GM21576 (cell line): ENCODE measurements around the gene PITRM1.
"Not testable (repeated sequence)": the region's sequence is repeated elsewhere in the genome, so short reads cannot be mapped to it uniquely, and the experiment has no call there.

Experiments used
- ATAC-seq: cut with Tn5 transposase; IDR thresholded peaks from one replicate; pipeline ENCODE4 v1.9.1; 2021; ENCODE audit warnings: mild to moderate bottlenecking, moderate library complexity; ENCODE audit not compliant: unreplicated experiment

Gene PITRM1

DNA sequence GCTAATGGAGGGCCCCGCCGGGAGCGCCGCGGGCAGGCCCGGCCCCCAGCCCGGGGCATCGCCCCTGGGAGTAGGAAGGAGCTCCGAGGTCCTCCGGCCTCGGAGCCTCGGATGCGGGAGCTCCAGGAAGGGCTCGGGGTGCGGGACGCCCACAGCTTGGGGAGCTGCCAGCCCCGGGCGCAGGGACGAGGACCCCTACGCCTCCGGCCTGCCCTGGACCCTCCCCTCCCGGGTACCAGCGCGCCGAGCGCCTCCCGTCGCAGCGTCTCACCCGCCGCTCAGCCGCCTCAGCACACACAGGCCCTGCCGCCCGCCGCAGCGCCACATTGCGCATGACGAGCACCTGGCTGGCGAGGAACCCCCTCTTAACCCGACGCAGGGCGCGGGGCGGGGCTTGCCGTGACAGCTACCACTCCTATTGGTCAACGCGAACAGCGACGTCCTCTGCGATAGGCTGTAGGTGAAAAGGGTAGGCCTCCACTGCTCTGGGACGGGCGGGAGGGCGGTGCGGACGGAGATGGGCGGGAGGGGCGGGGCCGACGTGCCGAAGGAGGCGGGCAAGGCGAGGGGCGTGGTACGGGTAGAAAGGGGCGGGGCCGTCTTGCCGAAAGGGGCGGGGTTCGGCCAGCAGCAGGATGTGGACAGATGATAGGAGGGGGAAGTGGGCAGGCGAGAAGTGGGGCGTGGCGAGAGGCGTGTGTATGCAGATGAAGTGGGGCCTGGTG lies at the start of gene PITRM1:
PITRM1 (minus strand) TSS at position 337 of the 725 bp plus-strand sequence; CDS start at position 327, 10 bp downstream.
- peak; percentile 95 for ATAC-seq

GRCh38 chr10:3222068-3222467 lies 49.5 kb upstream of the PITRM1 start:
- ATAC-seq: no peak

DNA sequence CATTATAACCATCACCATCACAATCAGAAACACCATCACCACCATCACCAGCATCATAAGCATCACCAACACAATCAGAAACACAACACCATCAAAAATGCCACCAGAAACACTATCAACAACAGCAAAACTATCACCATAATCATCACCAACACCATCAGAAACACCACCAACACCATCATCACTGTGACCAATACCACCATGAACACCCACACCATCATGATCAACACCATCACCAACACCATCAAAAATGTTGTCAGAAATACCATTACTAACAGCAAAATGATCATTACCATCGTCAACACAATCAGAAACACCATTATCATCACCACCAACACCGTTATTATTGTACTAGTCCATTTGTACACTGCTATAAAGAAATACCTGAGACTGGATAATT lies 49.0 kb upstream of the PITRM1 start:
- not testable (repeated sequence) for ATAC-seq

DNA sequence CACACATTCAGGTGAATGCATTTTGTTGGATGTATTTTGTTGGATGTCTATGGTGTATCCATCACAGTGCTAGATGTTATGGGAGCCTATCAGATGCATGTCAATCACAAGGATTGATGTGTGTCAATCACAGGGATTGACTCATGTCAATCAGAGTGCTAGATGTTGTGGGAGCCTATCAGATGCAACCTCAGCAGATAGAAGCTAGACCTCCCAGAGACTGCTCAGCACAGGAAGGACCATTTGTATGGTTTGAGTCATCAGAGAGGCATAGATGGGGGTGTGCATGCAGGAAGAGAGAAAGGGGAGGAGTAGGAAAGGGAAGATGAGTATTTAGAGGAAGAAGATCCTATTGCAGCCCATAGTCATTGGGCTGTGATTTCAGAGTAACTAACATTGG lies 48.3 kb upstream of the PITRM1 start:
- no peak for ATAC-seq

GRCh38 chr10:3219021-3219628 lies 46.5 kb upstream of the PITRM1 start:
- ATAC-seq: not testable (repeated sequence)

DNA sequence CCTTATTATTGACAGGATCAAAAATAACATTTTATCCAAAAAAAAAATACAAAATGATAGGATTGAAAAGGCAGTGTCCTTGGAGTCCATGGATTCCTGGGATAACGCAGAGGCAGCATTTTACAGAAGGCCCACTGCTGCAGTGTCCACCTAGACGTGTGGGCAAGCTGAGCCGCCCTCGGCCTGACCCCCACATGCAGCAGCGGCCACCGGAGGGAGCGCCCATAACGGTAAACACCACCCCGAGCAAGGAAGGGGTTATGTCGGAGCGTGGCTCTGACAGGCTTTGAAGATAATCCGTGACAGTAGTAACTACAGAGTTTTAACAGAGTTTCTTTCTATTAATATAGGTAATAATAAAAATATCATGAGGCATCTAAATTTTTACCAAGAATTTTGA lies 45.3 kb upstream of the PITRM1 start:
- ATAC-seq: no peak

GRCh38 chr10:3217301-3217700 lies 44.7 kb upstream of the PITRM1 start:
- ATAC-seq: no peak

- no peak for ATAC-seq
Observed at GRCh38 chr10:3215153-3215775, 42.7 kb upstream of the PITRM1 start.

DNA sequence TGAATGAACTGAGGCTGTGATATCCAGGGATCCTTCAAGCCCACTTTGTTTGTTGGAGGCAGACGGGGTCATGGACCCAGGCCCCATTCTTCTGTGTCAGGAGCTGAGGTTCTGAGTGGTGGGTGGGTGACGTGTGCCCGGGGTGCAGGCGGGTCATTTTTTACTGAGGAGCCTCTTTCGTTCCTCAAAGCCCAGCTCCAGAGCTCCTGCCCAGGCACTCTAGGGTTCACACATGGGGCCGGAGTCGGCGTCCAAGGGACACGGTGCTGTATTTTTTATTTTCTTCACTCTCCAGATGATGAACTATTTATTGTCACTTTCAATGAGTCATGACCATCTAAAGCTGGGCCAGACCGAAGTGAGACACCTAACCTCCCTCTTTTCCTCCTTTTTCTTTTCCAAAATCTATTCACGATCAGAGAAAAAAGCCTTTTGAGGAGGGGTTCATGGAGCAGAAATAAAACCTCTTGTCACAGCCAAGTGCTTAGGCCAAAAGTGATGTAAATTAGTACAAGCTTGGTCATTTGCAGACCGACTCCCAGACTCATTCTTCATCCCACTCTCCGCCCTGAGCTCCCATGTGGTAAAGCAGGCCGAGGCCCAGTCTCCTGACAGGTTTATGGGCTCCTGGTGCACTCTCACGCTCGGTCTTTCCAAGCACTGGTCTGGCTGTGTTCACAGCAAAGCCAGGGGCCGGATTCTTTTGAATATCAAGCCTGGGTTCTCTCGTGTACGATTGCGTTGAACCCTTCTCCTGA lies 41.4 kb upstream of the PITRM1 start:
- ATAC-seq: no peak

DNA sequence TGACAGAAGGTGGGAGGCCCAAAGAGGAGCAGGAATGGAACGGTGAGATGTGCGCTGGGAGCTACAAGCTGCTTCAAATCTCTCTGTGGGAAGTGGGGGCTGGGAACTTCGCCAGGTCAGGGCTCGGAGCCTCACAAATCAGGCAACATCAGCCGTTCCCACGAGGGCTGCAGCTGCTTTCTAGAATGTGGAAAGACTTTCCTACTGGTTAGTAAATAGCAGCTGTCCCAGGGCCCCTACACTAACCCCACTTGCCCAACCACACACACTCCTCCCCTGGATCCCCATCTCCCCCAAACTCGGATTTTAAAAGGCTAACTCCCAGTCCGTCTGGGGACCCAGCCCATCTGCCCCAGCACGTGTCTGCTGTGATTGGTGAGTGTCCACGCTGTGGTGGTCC lies 40.6 kb upstream of the PITRM1 start:
- ATAC-seq: no peak

DNA sequence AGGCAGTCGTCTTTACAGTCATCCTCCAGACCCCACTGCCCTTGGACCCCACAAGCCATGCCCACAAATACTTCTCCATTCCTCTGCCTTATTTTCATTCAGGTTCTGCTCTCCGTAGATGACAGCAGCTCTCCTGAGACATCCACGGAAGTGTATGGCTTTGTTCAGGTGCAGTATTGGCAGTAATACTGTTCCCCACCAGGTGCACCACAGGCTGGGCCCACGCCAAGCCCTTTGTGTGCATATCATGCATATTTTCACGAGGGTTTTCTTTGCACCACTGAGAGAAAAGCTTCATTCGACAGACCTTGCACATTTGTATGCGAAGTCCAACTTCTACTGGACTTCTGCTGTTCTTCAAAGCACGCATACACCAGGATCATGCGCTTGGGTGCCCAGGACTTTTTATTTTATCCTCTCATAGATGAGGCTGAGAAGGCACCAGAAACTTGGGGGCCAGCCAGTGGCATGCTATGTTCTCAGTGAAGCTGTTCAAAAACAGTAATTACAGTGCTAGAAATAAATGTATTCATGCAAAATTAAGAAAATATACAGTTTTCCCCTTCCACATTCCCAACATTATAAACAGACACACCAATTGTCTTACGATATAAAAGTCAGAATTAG lies 37.8 kb upstream of the PITRM1 start:
- no peak for ATAC-seq

DNA sequence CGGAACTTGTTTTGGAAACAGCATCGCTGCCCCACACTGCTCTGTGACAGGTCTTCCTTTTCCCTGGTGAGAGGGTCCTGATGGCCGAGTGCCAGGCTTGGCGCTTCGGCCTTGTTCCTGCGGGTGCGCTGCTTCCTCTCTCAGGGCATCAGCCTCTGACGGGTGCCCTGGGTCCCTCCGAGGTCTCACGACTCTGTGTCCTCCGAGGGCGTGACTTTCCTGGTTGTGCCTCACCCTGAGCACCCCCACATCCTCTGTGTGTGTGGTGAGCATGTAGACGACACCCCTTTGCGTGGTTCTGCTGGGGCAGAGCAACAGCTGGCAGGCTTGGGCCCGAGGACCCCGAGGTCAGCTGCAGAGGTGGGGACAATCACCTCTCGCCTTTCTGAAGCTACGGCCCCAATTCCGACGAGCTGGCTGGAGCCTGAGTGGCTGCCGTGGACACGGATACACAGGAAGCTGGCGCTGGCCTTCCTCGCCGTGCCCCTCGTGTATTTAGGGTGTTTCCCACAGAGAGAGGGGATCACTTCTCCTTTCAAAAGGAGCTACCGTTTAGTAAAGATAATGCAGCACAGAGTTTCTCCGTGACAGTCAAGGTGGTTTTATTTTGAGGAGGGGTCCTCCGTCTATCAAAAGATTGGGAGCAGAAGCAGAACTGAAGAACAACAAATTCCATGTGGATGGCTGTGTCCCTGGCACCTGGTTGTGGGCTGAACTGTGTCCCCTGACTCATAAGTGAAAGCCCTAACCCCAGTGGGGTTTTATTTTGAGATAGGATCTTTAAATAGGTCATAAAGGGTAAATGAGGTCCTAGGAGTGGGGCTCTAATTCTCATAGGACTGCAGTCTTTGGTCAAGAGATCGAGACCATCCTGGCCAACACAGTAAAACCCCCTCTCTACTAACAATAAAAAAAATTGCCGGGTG lies 36.2 kb upstream of the PITRM1 start:
- ATAC-seq: no peak

GRCh38 chr10:3207351-3207750 lies 34.8 kb upstream of the PITRM1 start:
- ATAC-seq: no peak

- ATAC-seq: no peak
Observed at GRCh38 chr10:3206511-3207157, 34.1 kb upstream of the PITRM1 start.

GRCh38 chr10:3203972-3204371 lies 31.4 kb upstream of the PITRM1 start:
- no peak for ATAC-seq

DNA sequence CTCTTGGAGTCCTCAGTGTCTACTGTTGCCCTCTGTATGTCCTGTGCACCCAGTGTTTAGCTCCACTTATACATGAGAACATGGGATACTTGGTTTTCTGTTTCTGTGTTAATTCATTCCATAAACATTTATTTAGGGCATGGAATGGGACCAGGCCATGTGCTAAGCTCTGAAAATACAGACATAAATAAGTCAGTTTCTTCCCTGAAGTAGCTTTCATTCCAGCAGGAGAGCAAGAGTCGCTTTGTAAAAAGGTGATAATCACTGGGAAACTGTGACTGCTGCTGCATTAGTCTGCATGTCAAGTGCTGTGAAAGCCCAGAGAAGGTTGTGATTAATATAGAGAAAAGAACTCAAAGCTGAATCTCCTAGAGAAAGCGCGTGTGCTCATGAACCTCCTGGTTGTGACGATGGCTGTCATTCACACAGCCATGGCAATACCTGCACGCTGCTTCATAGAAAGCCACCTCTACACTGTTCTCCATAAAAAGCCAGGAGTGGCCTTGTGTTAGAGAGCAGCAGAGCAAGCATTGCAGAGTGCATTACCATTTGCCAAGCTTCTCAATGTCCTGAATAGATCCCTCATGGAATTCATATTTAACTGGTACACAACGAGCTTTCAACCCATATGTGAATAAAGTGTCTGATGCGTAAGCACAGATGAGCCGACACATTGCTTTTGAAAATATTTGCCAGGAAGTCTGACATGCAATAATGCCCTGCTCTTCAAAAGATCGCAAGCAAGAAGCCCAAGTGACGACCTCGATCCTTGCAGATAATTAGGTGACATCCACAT lies 30.6 kb upstream of the PITRM1 start:
- no peak for ATAC-seq

GRCh38 chr10:3201796-3202195 lies 29.2 kb upstream of the PITRM1 start:
- no peak for ATAC-seq

GRCh38 chr10:3199488-3199887 lies 26.9 kb upstream of the PITRM1 start:
- no peak for ATAC-seq

DNA sequence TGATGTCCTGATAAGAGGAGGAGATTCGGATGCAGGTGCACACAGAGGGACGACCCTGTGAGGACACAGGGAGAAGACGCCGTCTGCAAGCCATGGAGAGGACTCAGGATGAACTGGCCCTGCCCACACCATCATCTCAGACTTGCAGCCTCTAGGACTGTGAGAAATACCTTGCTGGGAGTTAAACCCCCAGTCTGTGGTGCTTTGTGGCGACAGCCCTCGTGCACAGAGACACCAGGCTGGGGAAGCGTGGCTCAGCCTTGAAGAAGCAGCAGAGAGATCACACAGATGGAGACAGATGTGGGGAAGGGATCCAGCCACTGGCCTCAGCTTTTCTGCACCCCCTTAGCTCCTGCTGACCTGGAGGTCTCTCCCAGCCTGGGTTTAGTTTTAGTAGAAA lies 26.3 kb upstream of the PITRM1 start:
- no peak for ATAC-seq
